Esophagus muscularis mucosa (tissue), 4 donors: ENCODE data around the gene CLIP1.
A peak's percentile ranks its signal among the peaks of the same experiment; 100 is the strongest.

ENCODE experiments used
- CTCF ChIP-seq, 3 experiments: fragments of 200-600 bp in 2 of 3; fragments of 450-650 bp in 1 of 3; sonication (generic) in 2 of 3; IDR thresholded peaks; one replicate each; pipeline ENCODE4 v1.5.1; 2017 to 2019; ENCODE audit warnings: antibody characterized with exemption in 3 of 3, mild to moderate bottlenecking in 2 of 3, moderate library complexity in 1 of 3
- EP300 ChIP-seq: sonication (generic); formaldehyde crosslinking; IDR thresholded peaks from one replicate; pipeline ENCODE4 v1.6.1; 2017; ENCODE audit warnings: antibody characterized with exemption
- POLR2AphosphoS5 ChIP-seq, 2 donors: sonication (generic); formaldehyde crosslinking; IDR thresholded peaks; one replicate each; pipeline ENCODE4 v1.6.1; 2017; ENCODE audit warnings: antibody characterized with exemption in 2 of 2

GRCh38 chr12:122363782-122364181, 58.7 kb downstream of the CLIP1 start:
- TF ChIP-seq CTCF (IDR thresholded peaks at IDR 0.05) (no peak), POLR2AphosphoS5 (IDR thresholded peaks at IDR 0.05) (peak in 1 of 2 donors; percentile 64), EP300 (no peak)
